Non-pigmented ciliary epithelial cell (primary cell): ENCODE data around the gene SGK1.

ENCODE experiments used
- DNase-seq: peaks from one replicate; pipeline ENCODE4 v3.0.0-alpha.2; 2010; ENCODE audit warnings: low read depth

The SGK1 gene

DNA sequence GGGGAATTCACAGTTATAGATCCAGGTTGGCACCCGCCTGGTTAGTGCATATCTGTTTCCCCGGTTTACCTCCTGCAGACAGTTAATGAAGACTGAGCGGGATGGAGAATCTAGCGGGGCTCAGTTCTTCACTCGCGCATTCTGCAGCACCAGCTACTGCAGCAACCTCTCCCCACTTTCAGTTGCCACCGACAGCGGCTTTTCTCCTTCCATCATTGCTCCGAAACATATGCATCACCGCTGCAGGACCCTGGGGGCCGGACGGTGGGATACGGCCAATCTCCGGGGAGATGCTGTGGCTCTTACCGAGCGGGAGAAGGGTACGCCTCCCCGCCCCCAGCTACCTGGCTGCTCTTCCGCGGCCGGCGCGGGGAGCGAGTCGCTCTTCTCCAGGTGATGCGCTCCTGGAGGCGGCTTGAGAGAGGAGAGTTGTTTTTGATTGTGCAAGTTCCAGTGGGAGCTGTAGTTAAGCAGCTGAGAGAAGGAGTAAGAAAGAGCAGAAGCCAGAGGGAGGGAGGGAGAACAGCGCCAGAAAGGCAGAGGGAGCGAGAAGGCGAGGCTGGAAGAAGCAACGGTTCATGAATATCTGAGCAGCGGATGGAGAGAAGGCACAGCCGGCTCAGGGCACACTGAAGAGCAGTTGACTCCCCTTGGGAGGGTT is at the start of gene SGK1:
SGK1 (minus strand) TSS at position 642 of the 661 bp plus-strand sequence. CDS start 652 bp downstream, outside the sequence.
- DNase-seq: no peak

- peak; percentile 60 for DNase-seq
Measured at GRCh38 chr6:134363323-134364039, 45.6 kb upstream of the SGK1 start.

GRCh38 chr6:134361011-134361410 is 43.1 kb upstream of the SGK1 start:
- DNase-seq: no peak

- DNase-seq: no peak
Measured at GRCh38 chr6:134359302-134359701, 41.4 kb upstream of the SGK1 start.

DNA sequence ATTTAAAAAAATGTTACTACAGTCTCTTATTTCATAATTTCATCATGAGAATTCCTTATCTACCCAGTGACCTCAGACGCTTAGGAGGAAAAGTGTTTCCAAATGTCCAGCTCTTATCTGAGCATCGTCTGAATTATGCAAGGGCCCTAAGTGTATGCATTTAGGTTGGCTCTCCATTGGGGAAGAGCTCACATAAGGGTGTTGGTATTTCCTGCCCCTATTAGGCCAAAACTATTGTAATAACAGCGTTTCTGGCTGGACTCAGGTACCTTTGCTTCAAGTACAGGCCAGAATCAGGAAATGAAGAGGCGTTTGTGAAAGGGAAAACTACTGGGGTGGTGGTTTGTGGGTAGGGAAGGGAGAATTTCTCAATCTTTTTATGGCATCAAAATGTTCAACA is 40.4 kb upstream of the SGK1 start:
- DNase-seq: peak; percentile 77

DNA sequence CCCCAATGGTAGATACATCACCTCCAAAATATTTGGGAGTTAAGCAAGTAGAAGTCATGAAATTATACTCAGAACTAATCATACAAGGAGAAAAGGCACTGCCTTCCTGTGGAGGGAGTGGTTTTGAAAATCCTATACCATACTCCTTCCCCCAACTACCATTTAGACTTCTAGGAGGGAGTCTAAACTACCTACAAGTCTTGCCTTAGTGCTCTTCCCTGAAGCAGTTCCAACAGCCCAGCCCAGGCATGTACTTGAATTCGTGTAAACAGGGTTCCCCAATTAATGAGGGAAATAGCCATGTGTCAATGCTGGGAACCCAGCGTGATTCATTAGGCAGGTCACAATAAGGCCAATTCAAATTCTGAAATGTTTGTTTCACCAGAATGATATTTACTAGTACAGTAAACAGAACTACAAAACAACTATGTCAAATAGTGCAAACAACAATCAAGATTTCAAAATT is 39.1 kb upstream of the SGK1 start:
- no peak for DNase-seq

- DNase-seq: no peak
Measured at GRCh38 chr6:134356405-134356804, 38.5 kb upstream of the SGK1 start.

- DNase-seq: peak; percentile 70
Measured at GRCh38 chr6:134352786-134353480, 35.0 kb upstream of the SGK1 start.

DNA sequence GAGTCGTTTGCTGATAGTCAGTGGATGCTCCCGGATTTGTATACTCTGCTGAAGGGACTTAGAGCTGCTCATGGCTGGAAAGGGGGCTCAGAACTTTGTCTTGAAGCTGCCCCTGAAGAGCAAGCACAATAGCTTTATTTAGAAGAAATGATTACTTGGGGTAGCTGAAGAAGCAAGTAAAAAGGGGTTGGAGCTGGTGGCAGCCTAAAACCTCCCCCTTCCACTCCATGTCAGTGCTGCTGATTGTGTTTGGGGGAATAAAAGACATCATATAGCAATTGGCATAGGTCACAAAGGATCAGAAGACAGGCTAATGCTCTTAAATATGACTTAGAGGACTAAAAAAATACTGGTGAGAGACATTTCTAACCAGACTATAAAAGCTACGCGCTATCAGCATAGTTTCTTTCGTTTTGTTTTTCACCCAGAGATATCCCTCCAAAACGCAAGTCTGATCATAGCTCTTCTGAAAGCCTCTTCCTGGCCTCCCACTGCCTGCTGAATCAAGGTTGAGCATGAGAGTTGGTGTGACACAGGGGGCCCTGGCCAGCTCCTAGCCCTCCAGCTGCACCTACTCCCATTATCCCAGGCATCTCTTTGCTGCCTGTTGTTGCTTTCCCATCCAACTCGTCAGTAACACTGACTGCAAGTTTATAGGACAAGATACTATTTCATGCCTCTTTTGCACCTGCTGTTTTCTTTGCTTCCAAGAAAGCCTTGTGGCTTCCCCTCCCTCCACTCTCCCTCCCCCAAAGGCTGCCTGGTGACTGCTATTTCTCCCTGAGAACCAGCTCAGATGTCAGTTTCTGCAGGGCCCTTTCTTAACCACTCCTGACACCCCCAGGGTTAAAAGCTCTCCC is 33.9 kb upstream of the SGK1 start:
- no peak for DNase-seq

DNA sequence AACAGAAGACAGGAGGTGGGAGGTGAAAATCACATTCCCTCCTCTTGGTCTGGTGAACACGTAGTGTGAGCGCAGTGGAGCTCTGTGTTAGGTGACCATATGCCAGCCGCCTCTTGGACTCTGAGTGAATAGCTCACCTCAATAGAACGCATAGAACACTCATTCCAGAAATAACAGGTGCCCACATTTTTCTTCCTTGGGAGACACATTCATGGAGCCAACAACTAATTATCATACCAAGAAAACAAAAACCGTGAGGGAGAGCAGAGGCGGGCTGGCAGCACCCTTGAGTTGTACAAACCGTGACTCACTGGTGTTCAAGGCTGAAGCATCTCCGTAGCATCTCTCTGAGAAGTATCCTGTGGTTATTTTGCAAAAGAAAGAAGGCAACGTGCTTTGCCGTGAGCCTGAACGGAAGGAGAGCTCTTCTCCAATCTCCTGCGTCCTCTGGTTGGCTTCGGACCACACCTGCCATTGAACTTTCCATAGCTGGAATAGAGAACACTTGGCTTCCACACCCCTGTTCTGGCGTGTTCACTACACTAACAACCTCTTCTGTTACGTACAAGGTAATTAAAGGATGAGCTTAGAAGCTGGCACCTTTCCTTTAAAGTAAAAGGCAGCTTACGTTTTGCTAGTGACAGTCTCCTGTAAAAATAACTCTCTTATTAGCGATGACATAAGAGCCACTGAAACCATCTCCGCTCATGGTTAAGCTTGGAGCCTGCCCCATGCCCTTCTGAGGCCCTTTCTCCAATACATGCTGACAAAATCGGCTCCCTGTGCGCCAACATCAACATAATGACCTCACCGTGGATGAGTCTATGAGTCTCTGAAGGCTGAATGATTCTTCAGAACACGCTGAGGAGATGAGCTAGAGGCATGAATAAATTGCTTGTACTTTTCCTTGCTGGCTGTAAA is 30.2 kb upstream of the SGK1 start:
- DNase-seq: peak; percentile 97

GRCh38 chr6:134346932-134347545 is 29.1 kb upstream of the SGK1 start:
- DNase-seq: no peak

DNA sequence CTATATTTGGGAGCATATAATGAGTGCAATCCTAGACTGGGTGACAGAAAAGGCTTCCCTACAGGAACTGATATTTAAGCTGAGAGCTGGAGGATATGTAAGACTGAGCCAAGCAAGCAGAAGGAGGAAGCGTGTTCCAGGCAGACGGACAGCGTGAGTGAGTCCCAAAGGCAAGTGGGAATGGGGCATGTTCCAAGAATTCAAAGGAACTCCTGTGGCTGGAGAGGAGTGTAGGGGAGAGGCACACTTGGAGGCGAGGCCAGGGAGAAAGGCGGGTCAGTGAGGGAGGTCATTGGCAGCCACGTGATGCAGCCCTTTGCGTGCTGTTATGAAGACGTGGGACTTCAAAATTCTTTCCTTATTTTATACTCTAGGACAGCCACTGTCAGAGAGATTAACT is 27.9 kb upstream of the SGK1 start:
- no peak for DNase-seq

- no peak for DNase-seq
Measured at GRCh38 chr6:134343066-134343465, 25.2 kb upstream of the SGK1 start.

DNA sequence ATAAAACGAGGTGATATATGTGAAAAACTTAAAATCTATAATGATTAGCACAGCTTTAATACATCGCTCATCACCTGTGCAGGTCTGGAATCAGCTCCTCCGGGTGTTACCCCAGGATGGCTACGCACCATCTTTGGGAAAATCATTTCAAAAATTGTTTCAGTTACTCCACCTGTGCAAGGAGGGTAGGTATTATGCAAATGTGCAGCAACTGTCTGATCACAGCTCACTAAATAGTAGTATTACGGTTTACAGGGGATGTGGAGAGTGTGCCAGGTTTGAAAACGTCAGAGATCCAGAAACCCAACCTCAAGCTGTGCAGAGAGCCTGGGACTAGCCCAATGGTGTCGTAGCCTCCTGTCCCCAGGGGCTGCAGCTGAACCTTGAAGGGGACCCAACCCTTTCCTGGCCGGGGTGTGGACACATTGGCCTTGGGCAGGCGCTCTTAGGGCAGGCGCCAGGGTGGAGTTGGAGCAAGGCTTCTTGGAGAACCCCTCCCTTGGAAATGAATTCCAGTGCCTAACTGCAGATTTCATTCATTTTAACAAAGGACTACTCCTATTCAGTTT is 24.2 kb upstream of the SGK1 start:
- DNase-seq: no peak

DNA sequence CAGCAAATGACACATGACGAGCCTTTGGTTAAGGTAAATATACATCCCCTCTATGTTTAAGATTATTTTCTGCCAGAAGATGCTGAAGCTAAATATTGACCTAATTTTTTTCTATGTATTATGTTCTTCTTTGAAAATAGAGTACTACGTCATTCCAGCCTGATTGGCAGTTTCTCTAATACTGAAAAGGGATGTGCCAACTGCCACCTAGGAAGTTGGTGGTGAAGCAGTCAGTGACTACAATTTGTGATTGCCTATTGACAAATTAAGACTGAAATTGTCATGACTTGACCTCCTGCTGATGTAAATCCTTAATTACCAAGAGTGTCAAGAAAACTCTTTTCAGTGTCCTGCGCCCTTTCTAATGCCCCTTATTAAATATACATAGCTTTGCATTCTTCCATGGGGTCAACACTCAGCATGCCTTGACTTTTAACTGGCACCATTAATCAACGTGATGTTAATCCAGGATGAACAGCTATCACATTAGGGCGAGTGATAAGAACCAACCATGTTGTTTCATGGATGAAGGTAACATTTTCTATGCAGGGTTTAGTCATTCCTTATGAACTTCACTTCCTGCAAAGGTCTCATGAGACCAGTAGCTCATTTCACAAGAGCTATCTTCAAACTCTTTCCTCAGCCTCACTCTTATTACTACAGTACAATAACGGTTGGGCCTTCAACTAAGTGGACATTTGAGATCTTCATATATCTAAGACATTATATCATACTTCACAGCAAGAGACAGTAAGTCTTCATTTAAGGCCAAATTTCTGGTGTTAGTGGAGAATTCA is 22.5 kb upstream of the SGK1 start:
- no peak for DNase-seq

GRCh38 chr6:134339216-134339615 is 21.3 kb upstream of the SGK1 start:
- DNase-seq: no peak

GRCh38 chr6:134331256-134331655 is 13.3 kb upstream of the SGK1 start:
- no peak for DNase-seq

GRCh38 chr6:134330555-134330954 is 12.6 kb upstream of the SGK1 start:
- no peak for DNase-seq

DNA sequence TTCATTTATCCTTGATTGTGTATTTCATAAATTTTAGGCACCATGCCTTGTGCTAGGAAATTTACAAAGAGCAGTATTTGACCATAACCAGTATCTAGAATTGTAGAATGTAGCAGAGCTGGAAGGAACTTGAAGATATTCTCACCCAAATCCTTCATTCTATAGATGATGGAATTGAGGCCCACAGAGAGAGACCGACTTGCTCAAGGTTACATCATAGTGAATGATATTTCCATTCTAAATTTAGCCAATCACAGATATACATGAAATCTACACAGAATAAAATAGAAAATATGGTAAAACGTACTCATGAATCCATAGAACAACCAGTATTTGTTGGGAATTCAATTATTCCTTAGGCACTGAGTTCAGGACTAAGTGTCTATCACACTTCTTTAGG is 10.9 kb upstream of the SGK1 start:
- DNase-seq: no peak
